Neuronal stem cell (in vitro differentiated cells): Measurements from ENCODE around the gene RPS2.

Experiments used
- DNase-seq: peaks from one replicate; pipeline ENCODE4 v3.0.0-alpha.2; 2013; ENCODE audit warnings: low spot score
- H2AFZ ChIP-seq: one replicate; pipeline ENCODE4 v1.6.1; 2013; ENCODE audit warnings: mild to moderate bottlenecking, low read length, inconsistent platforms
- H2AK5ac ChIP-seq: 2 replicates; pipeline ENCODE4 v1.6.1; 2013; ENCODE audit warnings: low read depth, mild to moderate bottlenecking, inconsistent platforms, low read length, moderate library complexity, mixed read lengths
- H2BK120ac ChIP-seq: 2 replicates; pipeline ENCODE4 v1.6.1; 2013; ENCODE audit warnings: low read depth, mild to moderate bottlenecking, inconsistent platforms, low read length, moderate library complexity, mixed read lengths
- H2BK12ac ChIP-seq: one replicate; pipeline ENCODE4 v1.6.1; 2013; ENCODE audit warnings: low read length, inconsistent platforms
- H2BK15ac ChIP-seq: 2 replicates; pipeline ENCODE4 v1.6.1; 2013; ENCODE audit warnings: mild to moderate bottlenecking, low read length, inconsistent platforms, mixed read lengths
- H2BK5ac ChIP-seq: one replicate; pipeline ENCODE4 v1.6.1; 2013; ENCODE audit warnings: inconsistent platforms, mild to moderate bottlenecking, low read length, moderate library complexity
- H3K14ac ChIP-seq: one replicate; pipeline ENCODE4 v1.6.1; 2013; ENCODE audit warnings: low read length, inconsistent platforms
- H3K18ac ChIP-seq: 2 replicates; pipeline ENCODE4 v1.6.1; 2013; ENCODE audit warnings: low read length, inconsistent platforms
- H3K23ac ChIP-seq: 2 replicates; pipeline ENCODE4 v1.6.1; 2013; ENCODE audit warnings: low read depth, mild to moderate bottlenecking, mixed read lengths, low read length, inconsistent platforms; ENCODE audit not compliant: poor library complexity
- H3K27ac ChIP-seq: replicated peaks from 3 replicates; pipeline ENCODE4 v1.5.1; 2013; ENCODE audit warnings: low read length, inconsistent platforms
- H3K27me3 ChIP-seq, 3 experiments: 2 replicates each; pipeline ENCODE4 v1.6.1; 2013; ENCODE audit warnings: low read length in 3 of 3, mild to moderate bottlenecking in 2 of 3, inconsistent platforms in 1 of 3, low read depth in 1 of 3, mixed read lengths in 1 of 3, moderate library complexity in 1 of 3; ENCODE audit not compliant: control insufficient read depth in 3 of 3, insufficient read depth in 3 of 3
- H3K36me3 ChIP-seq, 2 donors: replicated peaks in 1 of 2; 2 replicates each; pipeline ENCODE4 v1.6.1; 2013; ENCODE audit warnings: low read length in 2 of 2; ENCODE audit not compliant: control insufficient read depth in 2 of 2, insufficient read depth in 2 of 2
- H3K4ac ChIP-seq: 2 replicates; pipeline ENCODE4 v1.6.1; 2013; ENCODE audit warnings: inconsistent platforms, mild to moderate bottlenecking, low read length, moderate library complexity
- H3K4me1 ChIP-seq, 2 donors: 1 replicate in 1 of 2; 2 replicates in 1 of 2; pipeline ENCODE4 v1.6.1; 2013; ENCODE audit warnings: low read length in 2 of 2, low read depth in 1 of 2; ENCODE audit not compliant: control insufficient read depth in 2 of 2, insufficient read depth in 1 of 2
- H3K4me2 ChIP-seq: one replicate; pipeline ENCODE4 v1.6.1; 2013; ENCODE audit warnings: mild to moderate bottlenecking, low read length, inconsistent platforms; ENCODE audit not compliant: insufficient read depth, poor library complexity, severe bottlenecking
- H3K4me3 ChIP-seq, 2 donors: 2 replicates each; pipeline ENCODE4 v1.5.1; 2013; ENCODE audit warnings: low read length in 2 of 2, mild to moderate bottlenecking in 2 of 2, inconsistent platforms in 1 of 2, moderate library complexity in 1 of 2
- H3K79me1 ChIP-seq: one replicate; pipeline ENCODE4 v1.6.1; 2013; ENCODE audit warnings: low read depth, mild to moderate bottlenecking, inconsistent platforms, low read length, moderate library complexity
- H3K9ac ChIP-seq: one replicate; pipeline ENCODE4 v1.6.1; 2013; ENCODE audit warnings: mild to moderate bottlenecking, low read depth, low read length, inconsistent platforms; ENCODE audit not compliant: poor library complexity
- H3K9me3 ChIP-seq, 2 donors: replicated peaks in 1 of 2; 2 replicates each; pipeline versions ENCODE3 to v1.6.1; 2013; ENCODE audit warnings: low read length in 2 of 2, mild to moderate bottlenecking in 2 of 2, inconsistent platforms in 1 of 2, low read depth in 1 of 2, mixed read lengths in 1 of 2, moderate library complexity in 1 of 2; ENCODE audit not compliant: control insufficient read depth in 2 of 2, insufficient read depth in 1 of 2
- H4K8ac ChIP-seq: one replicate; pipeline ENCODE4 v1.6.1; 2013; ENCODE audit warnings: low read depth, mild to moderate bottlenecking, inconsistent platforms, low read length, moderate library complexity
- H4K91ac ChIP-seq: one replicate; pipeline ENCODE4 v1.6.1; 2013; ENCODE audit warnings: low read length, low read depth, mild to moderate bottlenecking, inconsistent platforms; ENCODE audit not compliant: poor library complexity
- WGBS, 2 donors: extraction: QIAGEN DNeasy Blood & Tissue Kit; methylation state at CpG; one replicate each; pipeline ENCODE4 v1.1.7; 2013; ENCODE audit warnings: missing lambda C conversion rate in 2 of 2, mixed read lengths in 1 of 2; ENCODE audit not compliant: insufficient read length in 2 of 2, insufficient replicate concordance in 1 of 2; ENCODE audit errors: extremely low coverage in 2 of 2; 5-methylcytosine and 5-hydroxymethylcytosine counted together

The RPS2 gene

DNA sequence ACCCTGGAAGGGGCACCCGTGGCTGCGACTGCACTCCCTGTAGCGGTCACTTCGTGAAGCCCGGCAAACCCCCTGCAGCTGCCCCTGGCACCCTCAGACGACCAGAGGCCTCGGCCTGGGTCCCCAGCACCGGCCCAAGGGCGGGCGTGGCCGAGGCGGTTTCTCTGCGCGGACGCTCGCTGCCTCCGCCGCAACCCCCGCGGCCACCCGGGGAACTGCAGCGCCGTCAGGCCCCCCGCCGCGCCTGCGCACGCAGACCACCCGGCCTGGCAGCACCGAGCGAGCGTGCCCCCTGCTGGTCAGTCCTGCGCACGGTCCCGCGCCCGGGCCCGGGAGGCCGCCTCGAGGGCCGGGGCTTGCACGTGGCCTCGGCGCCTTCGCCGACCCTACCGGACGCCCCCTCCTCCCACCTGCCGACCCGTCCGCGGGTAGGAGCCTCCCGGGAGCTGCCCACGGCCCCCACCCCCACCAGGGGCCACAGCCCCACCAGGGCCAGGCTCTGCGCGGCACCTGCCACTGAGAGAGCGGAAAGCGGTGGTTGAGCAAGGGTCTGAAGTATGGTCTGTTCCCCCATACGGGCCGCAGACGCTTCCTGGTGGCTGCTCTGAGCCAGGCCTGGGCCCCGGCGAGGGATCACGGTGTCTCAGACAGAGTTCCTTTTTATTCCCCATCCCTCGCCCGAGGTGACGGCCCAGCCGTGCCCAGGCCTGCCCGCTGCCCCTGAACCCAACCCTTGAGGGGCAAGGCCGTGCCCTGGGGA is 34.9 kb downstream of the RPS2 start:
- Histone ChIP-seq H2AK5ac (peak overlapping the region; percentile 95), H3K4me3 (peak overlapping the region; percentile 29 to 65), H2BK15ac (peak overlapping the region; percentile 99), H4K8ac (peak overlapping the region; percentile 17), H2AFZ (peak overlapping the region; percentile 96), H3K79me1 (no peaks in the 10 kb centered on the region), H3K36me3 (no peaks in the 10 kb centered on the region), H3K4me1 (peaks cover 4 to 6% of the 10 kb centered on the region in 2 donors), H3K9me3 (no peaks in the 10 kb centered on the region), H4K91ac (no peak overlapping the region), H2BK5ac (peak overlapping the region; percentile 53), H3K23ac (peak overlapping the region; percentile 98), H3K9ac (no peak overlapping the region), H2BK12ac (peak overlapping the region; percentile 90), H2BK120ac (peak overlapping the region; percentile 76), H3K27ac (no peak overlapping the region), H3K18ac (peak overlapping the region; percentile 95), H3K4ac (peak overlapping the region; percentile 99), H3K4me2 (peak overlapping the region; percentile 73), H3K27me3 (peaks cover 0 to 26% (median 5%) of the 10 kb centered on the region in 3 experiments), H3K14ac (peak overlapping the region; percentile 56)
- DNase-seq = peak; percentile 79
- WGBS, 2 donors = no CpG with 5 or more reads among the region's 70 CpGs

DNA sequence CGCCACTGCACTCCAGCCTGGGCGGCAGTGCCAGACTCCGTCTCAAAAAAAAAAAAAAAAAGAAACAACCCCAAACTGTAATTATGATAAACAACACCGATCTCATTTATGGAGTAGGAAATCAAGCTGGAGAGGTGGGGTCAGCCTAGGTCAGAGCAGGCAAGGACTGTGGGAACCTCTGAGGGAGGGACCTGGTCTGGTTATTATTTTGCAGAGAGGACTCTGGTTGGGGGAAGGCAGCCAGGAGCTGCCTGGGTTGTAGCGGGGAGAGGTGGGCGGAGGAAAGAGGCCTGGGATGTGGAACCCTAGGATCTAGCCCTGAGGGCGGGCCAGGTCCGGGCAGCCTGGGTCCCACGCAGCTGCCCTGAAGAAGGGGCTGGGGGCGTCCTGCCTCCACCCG is 35.5 kb downstream of the RPS2 start:
- peak overlapping the region; percentile 53 for H2BK5ac ChIP-seq
- H3K4me2 ChIP-seq = peak overlapping the region; percentile 73
- H3K27me3 ChIP-seq = peaks cover 0 to 33% (median 7%) of the 10 kb centered on the region in 3 experiments
- no peak overlapping the region for H2BK12ac ChIP-seq
- peaks cover 4 to 6% of the 10 kb centered on the region in 2 donors for H3K4me1 ChIP-seq
- H3K18ac ChIP-seq = peak overlapping the region; percentile 93
- H3K4ac ChIP-seq = no peak overlapping the region
- no peaks in the 10 kb centered on the region for H3K79me1 ChIP-seq
- no peak overlapping the region for H4K91ac ChIP-seq
- no peaks in the 10 kb centered on the region for H3K9me3 ChIP-seq
- peak overlapping the region; percentile 29 to 43 for H3K4me3 ChIP-seq
- H3K9ac ChIP-seq = no peak overlapping the region
- H2AK5ac ChIP-seq = no peak overlapping the region
- H3K14ac ChIP-seq = no peak overlapping the region
- H2BK15ac ChIP-seq = peak overlapping the region; percentile 37
- no CpG with 5 or more reads among the region's 11 CpGs for WGBS, 2 donors
- no peak overlapping the region for H4K8ac ChIP-seq
- H2AFZ ChIP-seq = peak overlapping the region; percentile 96
- no peak for DNase-seq
- H3K23ac ChIP-seq = peak overlapping the region; percentile 98
- no peaks in the 10 kb centered on the region for H3K36me3 ChIP-seq
- no peak overlapping the region for H2BK120ac ChIP-seq
- no peak overlapping the region for H3K27ac ChIP-seq

DNA sequence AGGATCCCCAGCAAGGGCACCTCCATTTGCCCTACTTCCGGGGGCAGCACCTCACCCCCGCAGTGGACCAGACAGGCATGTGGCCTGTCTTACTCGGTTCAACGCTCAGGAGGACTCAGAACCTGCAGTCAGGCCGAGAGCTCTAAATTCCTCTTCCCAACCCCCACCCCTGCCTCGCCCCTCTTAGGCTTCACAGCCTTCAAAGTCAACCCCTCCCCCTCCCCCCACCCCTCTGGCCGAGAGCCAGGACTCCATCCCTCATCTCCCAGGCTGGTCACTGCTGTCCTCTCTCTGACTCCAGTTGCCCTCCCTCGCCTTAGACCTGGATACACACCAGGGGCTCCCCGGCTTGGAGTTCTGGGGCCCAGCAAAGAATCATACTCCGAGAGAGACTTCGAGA is 38.4 kb downstream of the RPS2 start:
- Histone ChIP-seq H3K36me3 (no peaks in the 10 kb centered on the region), H3K9me3 (peaks cover 0 to 3% of the 10 kb centered on the region in 2 donors), H3K4me1 (peaks cover under 1 to 14% of the 10 kb centered on the region in 2 donors), H3K4me2 (no peak overlapping the region), H4K8ac (no peak overlapping the region), H2BK12ac (no peak overlapping the region), H3K18ac (no peak overlapping the region), H2AFZ (no peak overlapping the region), H2BK120ac (no peak overlapping the region), H3K27me3 (peaks cover 0 to 54% (median 20%) of the 10 kb centered on the region in 3 experiments), H3K27ac (no peak overlapping the region), H2AK5ac (peak overlapping the region; percentile 86), H3K23ac (no peak overlapping the region), H2BK15ac (no peak overlapping the region), H3K4me3 (no peak overlapping the region), H4K91ac (no peak overlapping the region), H3K79me1 (no peaks in the 10 kb centered on the region), H3K4ac (no peak overlapping the region), H3K9ac (peak overlapping the region; percentile 12), H3K14ac (no peak overlapping the region), H2BK5ac (peak overlapping the region; percentile 43)
- DNase-seq = no peak
- WGBS, 2 donors = no CpG with 5 or more reads among the region's 11 CpGs

DNA sequence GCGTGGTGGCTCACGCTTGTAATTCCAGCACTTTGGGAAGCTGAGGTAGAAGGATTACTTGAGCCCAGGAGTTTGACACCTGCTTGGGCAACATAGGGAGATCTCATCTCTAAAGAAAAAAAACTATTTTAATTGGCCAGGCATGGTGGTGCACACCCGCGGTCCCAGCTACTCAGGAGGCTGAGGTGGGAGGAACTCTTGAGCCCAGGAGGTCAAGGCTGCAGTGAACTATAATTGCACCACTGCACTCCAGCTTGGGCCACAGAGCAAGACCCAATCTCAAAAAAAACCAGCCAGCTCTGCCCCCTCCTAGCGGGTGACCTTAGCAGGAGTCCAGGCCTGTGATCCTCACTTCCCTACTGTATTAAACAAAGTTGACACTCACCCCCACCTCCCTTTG is 40.5 kb downstream of the RPS2 start:
- Histone ChIP-seq H2AFZ (no peak overlapping the region), H3K79me1 (no peaks in the 10 kb centered on the region), H4K91ac (no peak overlapping the region), H3K36me3 (no peaks in the 10 kb centered on the region), H3K4me1 (peaks cover 9 to 19% of the 10 kb centered on the region in 2 donors), H4K8ac (no peak overlapping the region), H3K9me3 (peaks cover 0 to 3% of the 10 kb centered on the region in 2 donors), H3K27me3 (peaks cover 11 to 73% (median 35%) of the 10 kb centered on the region in 3 experiments), H3K4me3 (peak overlapping the region in 1 of 2 donors; percentile 43), H3K9ac (no peak overlapping the region), H2BK15ac (no peak overlapping the region), H3K27ac (no peak overlapping the region), H2BK5ac (peak overlapping the region; percentile 30), H3K4ac (no peak overlapping the region), H2BK120ac (peak overlapping the region; percentile 35), H3K4me2 (no peak overlapping the region), H3K14ac (no peak overlapping the region), H2BK12ac (peak overlapping the region; percentile 26), H2AK5ac (no peak overlapping the region), H3K23ac (peak overlapping the region; percentile 51), H3K18ac (peak overlapping the region; percentile 82)
- no peak for DNase-seq
- no CpG with 5 or more reads among the region's 5 CpGs for WGBS, 2 donors
